GM12878 (cell line): ENCODE data around the gene CLEC17A.

ENCODE experiments used
- CHD2 ChIP-seq: IDR thresholded peaks from 2 replicates; pipeline ENCODE4 v1.6.1; 2011; ENCODE audit warnings: low read depth, low read length, improper control_type of control experiment, borderline replicate concordance
- HDAC2 ChIP-seq: fragments of 200-600 bp; sonication (generic); IDR thresholded peaks from 2 replicates; pipeline ENCODE4 v1.6.1; 2017
- TCF12 ChIP-seq: IDR thresholded peaks from 2 replicates; pipeline ENCODE4 v1.6.1; 2011; ENCODE audit warnings: low read depth, mild to moderate bottlenecking, low read length
- TF ChIP-seq, protein P1 (sequence below), 3 experiments: IDR thresholded peaks in 2 of 3; conservative IDR thresholded peaks in 1 of 3; 2 replicates each; pipeline ENCODE4 v1.5.1; 2011; ENCODE audit warnings: low read depth in 3 of 3, low read length in 3 of 3, mild to moderate bottlenecking in 3 of 3, control low read depth in 2 of 3, moderate library complexity in 2 of 3, inconsistent platforms in 1 of 3, mixed read lengths in 1 of 3; ENCODE audit not compliant: control insufficient read depth in 2 of 3, insufficient read depth in 1 of 3; ENCODE audit errors: extremely low read depth in 1 of 3
- TF ChIP-seq, protein P2 (sequence below): IDR thresholded peaks from 2 replicates; pipeline ENCODE4 v1.6.1; 2012; ENCODE audit warnings: mild to moderate bottlenecking, low read depth, low read length

DNA sequence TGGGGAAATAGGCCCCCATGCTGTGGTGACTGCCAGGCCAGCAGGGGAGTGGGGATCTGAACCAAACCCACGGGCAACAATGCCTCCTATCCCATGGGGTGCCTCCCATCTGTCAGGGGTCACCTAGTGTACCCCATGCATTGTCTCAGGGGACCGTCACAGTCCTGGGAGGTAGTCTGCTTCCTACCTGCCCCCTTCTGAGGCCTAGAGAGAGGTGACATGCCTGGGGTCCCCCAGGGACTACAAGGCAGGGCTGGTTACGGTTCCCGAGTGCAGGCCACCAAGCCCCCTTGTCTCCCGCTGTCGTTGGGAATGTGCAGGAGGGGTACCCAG is 22.1 kb upstream of the CLEC17A start:
- TF ChIP-seq HDAC2: no peak
- TF ChIP-seq, protein P1, sequence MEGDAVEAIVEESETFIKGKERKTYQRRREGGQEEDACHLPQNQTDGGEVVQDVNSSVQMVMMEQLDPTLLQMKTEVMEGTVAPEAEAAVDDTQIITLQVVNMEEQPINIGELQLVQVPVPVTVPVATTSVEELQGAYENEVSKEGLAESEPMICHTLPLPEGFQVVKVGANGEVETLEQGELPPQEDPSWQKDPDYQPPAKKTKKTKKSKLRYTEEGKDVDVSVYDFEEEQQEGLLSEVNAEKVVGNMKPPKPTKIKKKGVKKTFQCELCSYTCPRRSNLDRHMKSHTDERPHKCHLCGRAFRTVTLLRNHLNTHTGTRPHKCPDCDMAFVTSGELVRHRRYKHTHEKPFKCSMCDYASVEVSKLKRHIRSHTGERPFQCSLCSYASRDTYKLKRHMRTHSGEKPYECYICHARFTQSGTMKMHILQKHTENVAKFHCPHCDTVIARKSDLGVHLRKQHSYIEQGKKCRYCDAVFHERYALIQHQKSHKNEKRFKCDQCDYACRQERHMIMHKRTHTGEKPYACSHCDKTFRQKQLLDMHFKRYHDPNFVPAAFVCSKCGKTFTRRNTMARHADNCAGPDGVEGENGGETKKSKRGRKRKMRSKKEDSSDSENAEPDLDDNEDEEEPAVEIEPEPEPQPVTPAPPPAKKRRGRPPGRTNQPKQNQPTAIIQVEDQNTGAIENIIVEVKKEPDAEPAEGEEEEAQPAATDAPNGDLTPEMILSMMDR (IDR thresholded peaks at IDR 0.05 in 2 of 3, conservative IDR thresholded peaks at IDR 0.05 in 1 of 3; ENCODE audit: control insufficient read depth in 2 of 3, extremely low read depth in 1 of 3, insufficient read depth in 1 of 3, low read depth in 3 of 3, low read length in 3 of 3): no peak
- TF ChIP-seq, protein P2, sequence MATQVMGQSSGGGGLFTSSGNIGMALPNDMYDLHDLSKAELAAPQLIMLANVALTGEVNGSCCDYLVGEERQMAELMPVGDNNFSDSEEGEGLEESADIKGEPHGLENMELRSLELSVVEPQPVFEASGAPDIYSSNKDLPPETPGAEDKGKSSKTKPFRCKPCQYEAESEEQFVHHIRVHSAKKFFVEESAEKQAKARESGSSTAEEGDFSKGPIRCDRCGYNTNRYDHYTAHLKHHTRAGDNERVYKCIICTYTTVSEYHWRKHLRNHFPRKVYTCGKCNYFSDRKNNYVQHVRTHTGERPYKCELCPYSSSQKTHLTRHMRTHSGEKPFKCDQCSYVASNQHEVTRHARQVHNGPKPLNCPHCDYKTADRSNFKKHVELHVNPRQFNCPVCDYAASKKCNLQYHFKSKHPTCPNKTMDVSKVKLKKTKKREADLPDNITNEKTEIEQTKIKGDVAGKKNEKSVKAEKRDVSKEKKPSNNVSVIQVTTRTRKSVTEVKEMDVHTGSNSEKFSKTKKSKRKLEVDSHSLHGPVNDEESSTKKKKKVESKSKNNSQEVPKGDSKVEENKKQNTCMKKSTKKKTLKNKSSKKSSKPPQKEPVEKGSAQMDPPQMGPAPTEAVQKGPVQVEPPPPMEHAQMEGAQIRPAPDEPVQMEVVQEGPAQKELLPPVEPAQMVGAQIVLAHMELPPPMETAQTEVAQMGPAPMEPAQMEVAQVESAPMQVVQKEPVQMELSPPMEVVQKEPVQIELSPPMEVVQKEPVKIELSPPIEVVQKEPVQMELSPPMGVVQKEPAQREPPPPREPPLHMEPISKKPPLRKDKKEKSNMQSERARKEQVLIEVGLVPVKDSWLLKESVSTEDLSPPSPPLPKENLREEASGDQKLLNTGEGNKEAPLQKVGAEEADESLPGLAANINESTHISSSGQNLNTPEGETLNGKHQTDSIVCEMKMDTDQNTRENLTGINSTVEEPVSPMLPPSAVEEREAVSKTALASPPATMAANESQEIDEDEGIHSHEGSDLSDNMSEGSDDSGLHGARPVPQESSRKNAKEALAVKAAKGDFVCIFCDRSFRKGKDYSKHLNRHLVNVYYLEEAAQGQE: no peak
- no peak for TF ChIP-seq TCF12
- TF ChIP-seq CHD2: no peak
